G401 (cell line): ENCODE results near the gene RABIF. TPM values are rescaled to one million over a fixed set of nuclear protein-coding genes. Genes with fewer than 3 reads are reported as not detected.
A peak's percentile ranks its signal among the peaks of the same experiment; 100 is the strongest.

Experiments
- DNase-seq: peaks from one replicate; pipeline ENCODE4 v3.0.0-alpha.2; 2015; ENCODE audit warnings: low spot score
- in situ Hi-C: cut with HindIII; loops from 2 replicates; pipeline ENCODE4 v1.10.0; 2016; ENCODE audit warnings: low sequenced_read_pairs, mixed read lengths
- total RNA-seq: library from RNA; depleted of rRNA; stranded (reverse); fragments of >200 nt; shearing (Covaris generic); gene quantifications from 2 replicates; pipeline ENCODE4 v1.2.3, GENCODE V29; 2014

RABIF gene
- total RNA-seq, 1 experiment from 2014 or later, result 7.1 TPM

GRCh38 chr1:202880961-202881460 lies 7.9 kb downstream of the RABIF start:
- in situ Hi-C loops, result no loop called here
- DNase-seq, result no peak

GRCh38 chr1:202880062-202880461 lies 8.9 kb downstream of the RABIF start:
- DNase-seq, result no peak
- in situ Hi-C loops, result no loop called here

GRCh38 chr1:202879128-202879527 lies 9.8 kb downstream of the RABIF start:
- in situ Hi-C loops, result no loop called here
- DNase-seq, result no peak

- no peak for DNase-seq
- in situ Hi-C loops, result no loop called here
These were observed 15.9 kb downstream of the RABIF start for GRCh38 chr1:202873026-202873425.

GRCh38 chr1:202871367-202871766 lies 17.6 kb downstream of the RABIF start:
- in situ Hi-C loops, result no loop called here
- no peak for DNase-seq

- DNase-seq, result no peak
- in situ Hi-C loops, result no loop called here
These were observed 26.0 kb downstream of the RABIF start for GRCh38 chr1:202862679-202863560.

GRCh38 chr1:202861420-202862132 lies 27.4 kb downstream of the RABIF start:
- in situ Hi-C loops, result no loop called here
- peak; percentile 92 for DNase-seq

GRCh38 chr1:202860744-202861419 lies 28.1 kb downstream of the RABIF start:
- peak; percentile 59 for DNase-seq
- in situ Hi-C loops, result no loop called here

- no peak for DNase-seq
- in situ Hi-C loops, result no loop called here
These were observed 30.0 kb downstream of the RABIF start for GRCh38 chr1:202858789-202859414.

- in situ Hi-C loops, result no loop called here
These were observed 30.6 kb downstream of the RABIF start for GRCh38 chr1:202858331-202858730.

GRCh38 chr1:202857136-202857610 lies 31.8 kb downstream of the RABIF start:
- in situ Hi-C loops, result no loop called here
- DNase-seq, result no peak

More at GRCh38 chr1:202858331-202858730, 30.6 kb downstream of the RABIF start:
- no peak for DNase-seq

- no peak for DNase-seq
- in situ Hi-C loops, result no loop called here
These were observed 32.9 kb downstream of the RABIF start for GRCh38 chr1:202856014-202856413.

- in situ Hi-C loops, result no loop called here
- DNase-seq, result no peak
These were observed 34.2 kb downstream of the RABIF start for GRCh38 chr1:202854787-202855186.

- peak; percentile 29 for DNase-seq
- in situ Hi-C loops, result no loop called here
These were observed 36.6 kb downstream of the RABIF start for GRCh38 chr1:202852163-202852904.

- DNase-seq, result no peak
- in situ Hi-C loops, result no loop called here
These were observed 38.2 kb downstream of the RABIF start for GRCh38 chr1:202850593-202851362.

GRCh38 chr1:202848191-202848542 lies 40.8 kb downstream of the RABIF start:
- no peak for DNase-seq

GRCh38 chr1:202844935-202845334 lies 44.0 kb downstream of the RABIF start:
- DNase-seq, result no peak
- in situ Hi-C loops, result no loop called here

More at GRCh38 chr1:202848191-202848542, 40.8 kb downstream of the RABIF start:
- in situ Hi-C loops, result no loop called here

GRCh38 chr1:202844259-202844658 lies 44.7 kb downstream of the RABIF start:
- in situ Hi-C loops, result no loop called here
- no peak for DNase-seq
